Measurements from ENCODE around the gene SLC22A6. TPM values are rescaled to one million over a fixed set of nuclear protein-coding genes. Genes with fewer than 3 reads are reported as not detected.
A peak's percentile ranks its signal among the peaks of the same experiment; 100 is the strongest.

Gene SLC22A6
- total RNA-seq, 4 donors from 2014 or later = not detected

DNA sequence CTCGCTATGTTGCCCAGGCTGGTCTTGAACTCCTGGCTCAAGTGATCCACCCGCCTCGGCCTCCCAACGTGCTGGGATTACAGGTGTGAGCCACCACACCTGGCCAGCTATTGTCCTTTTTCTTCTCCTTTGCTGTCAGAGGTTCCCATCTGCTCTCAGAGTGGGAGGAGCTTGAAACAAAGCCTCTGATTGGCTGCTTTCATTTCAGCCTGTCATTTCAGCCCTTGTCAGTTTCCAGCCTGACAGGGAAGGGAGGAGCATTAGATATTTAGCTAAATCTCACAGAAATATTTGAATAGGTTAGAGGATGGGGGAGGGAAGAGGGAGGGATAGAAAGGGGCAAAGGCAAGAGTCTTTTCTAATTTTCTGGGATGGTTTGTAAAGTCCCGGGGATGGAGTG lies 8.7 kb downstream of the SLC22A6 start:
- no peaks in the 10 kb centered on the region for H3K36me3 ChIP-seq
- intact Hi-C loops (cut with DNase I) = no loop called here
- no peak overlapping the region for H3K27ac ChIP-seq
- peaks cover 0 to 8% (median 0%) of the 10 kb centered on the region in 4 donors for H3K27me3 ChIP-seq
- peaks cover 4 to 12% (median 5%) of the 10 kb centered on the region in 3 donors for H3K4me1 ChIP-seq
- no peak for TF ChIP-seq POLR2A (IDR thresholded peaks at IDR 0.05)
- TF ChIP-seq, protein P1, sequence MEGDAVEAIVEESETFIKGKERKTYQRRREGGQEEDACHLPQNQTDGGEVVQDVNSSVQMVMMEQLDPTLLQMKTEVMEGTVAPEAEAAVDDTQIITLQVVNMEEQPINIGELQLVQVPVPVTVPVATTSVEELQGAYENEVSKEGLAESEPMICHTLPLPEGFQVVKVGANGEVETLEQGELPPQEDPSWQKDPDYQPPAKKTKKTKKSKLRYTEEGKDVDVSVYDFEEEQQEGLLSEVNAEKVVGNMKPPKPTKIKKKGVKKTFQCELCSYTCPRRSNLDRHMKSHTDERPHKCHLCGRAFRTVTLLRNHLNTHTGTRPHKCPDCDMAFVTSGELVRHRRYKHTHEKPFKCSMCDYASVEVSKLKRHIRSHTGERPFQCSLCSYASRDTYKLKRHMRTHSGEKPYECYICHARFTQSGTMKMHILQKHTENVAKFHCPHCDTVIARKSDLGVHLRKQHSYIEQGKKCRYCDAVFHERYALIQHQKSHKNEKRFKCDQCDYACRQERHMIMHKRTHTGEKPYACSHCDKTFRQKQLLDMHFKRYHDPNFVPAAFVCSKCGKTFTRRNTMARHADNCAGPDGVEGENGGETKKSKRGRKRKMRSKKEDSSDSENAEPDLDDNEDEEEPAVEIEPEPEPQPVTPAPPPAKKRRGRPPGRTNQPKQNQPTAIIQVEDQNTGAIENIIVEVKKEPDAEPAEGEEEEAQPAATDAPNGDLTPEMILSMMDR (IDR thresholded peaks at IDR 0.05) = no peak
- no peak for DNase-seq
- no peaks in the 10 kb centered on the region for H3K9me3 ChIP-seq
- WGBS, 2 donors = 40 to 71% methylated on average over 1 to 5 of the region's 5 CpGs
- no peak overlapping the region for H3K4me3 ChIP-seq

DNA sequence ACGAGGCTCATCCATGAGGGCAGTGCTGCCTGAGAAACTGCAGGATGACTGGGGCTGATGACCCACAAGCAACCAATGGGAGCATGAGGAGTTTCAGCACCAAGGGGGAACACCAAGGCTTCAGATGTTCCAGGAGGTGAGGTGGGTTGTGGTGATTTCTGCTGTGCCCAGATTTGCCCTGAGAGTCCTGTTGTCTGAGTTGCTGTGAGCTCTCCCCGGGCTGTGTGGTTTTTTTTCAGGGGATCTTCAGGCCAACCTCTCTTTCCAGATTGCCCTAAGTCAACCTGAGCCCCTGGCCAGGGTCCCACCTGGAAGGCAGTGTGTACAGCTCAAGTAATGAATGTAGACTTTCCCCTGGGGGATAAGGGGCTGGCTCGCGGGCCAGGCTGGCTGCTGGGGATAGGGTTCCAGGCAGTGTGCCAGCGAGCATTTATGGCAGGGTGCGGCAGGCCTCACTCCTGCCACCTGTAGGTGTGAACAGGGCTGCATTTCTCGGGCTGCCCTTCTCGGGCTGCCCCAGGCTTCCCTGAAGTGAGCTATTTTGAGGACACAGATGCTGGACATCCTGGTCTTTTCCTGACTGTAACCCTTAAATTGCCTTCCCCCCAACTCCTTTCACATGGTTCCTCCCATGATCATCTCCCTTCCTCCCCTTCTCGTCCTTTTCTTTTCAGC lies 9.8 kb downstream of the SLC22A6 start:
- peaks cover 4 to 12% (median 5%) of the 10 kb centered on the region in 3 donors for H3K4me1 ChIP-seq
- H3K36me3 ChIP-seq = no peaks in the 10 kb centered on the region
- no peaks in the 10 kb centered on the region for H3K9me3 ChIP-seq
- no peak overlapping the region for H3K27ac ChIP-seq
- intact Hi-C loops (cut with DNase I) = no loop called here
- no peak for DNase-seq
- H3K4me3 ChIP-seq = no peak overlapping the region
- WGBS, 2 donors = 11 to 16% methylated on average over 6 to 9 of the region's 9 CpGs
- no peak for TF ChIP-seq POLR2A (IDR thresholded peaks at IDR 0.05)
- TF ChIP-seq, protein P1 (IDR thresholded peaks at IDR 0.05) = peak in 5 of 6 experiments; percentile 25 to 57 (median 35)
- H3K27me3 ChIP-seq = peaks cover 0 to 8% (median 0%) of the 10 kb centered on the region in 4 donors

DNA sequence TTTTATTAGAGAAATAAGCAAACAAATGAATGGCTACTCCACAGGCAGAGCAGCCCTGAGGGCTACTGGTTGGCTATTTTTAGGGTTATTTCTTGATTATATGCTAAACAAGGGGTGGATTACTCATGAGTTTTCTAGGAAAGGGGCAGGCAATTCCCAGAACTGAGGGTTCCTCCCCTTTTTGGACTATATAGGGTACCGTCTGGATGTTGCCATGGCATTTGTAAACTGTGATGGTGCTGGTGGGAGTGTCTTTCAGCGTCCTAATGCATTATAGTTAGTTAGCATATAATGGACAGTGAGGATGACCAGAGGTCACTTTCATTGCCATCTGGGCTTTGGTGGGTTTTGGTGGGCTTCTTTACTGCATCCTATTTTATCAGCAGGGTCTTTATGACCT lies 19.2 kb downstream of the SLC22A6 start:
- Histone ChIP-seq H3K27me3 (peaks cover 0 to 12% (median 0%) of the 10 kb centered on the region in 4 donors), H3K4me1 (no peaks in the 10 kb centered on the region), H3K9me3 (no peaks in the 10 kb centered on the region), H3K36me3 (no peaks in the 10 kb centered on the region), H3K27ac (no peak overlapping the region), H3K4me3 (no peak overlapping the region)
- intact Hi-C loops (cut with DNase I) = no loop called here
- WGBS, 2 donors = 37 to 66% methylated on average over 2 of the region's 2 CpGs
- no peak for DNase-seq
- TF ChIP-seq, protein P1 (IDR thresholded peaks at IDR 0.05) = no peak
- no peak for TF ChIP-seq POLR2A (IDR thresholded peaks at IDR 0.05)

DNA sequence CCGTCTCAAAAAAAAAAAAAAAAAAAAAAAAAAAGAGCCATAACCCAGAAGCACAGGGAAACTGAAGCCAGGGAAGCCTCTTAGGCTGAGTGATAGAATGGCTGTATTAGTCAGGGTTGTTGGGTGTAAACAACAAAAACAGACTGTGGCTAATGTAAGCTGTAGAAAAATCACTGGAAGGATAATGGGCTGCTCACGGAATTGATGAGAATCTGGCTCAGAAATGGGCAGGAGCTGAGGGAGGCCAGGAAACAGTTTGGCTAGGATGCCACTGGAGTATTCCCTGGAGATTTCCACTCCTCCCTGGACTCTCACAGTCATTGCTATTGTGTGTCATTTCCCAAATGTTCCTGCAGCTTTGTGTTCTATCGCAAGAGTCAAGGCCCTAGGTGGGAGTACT lies 22.4 kb downstream of the SLC22A6 start:
- H3K9me3 ChIP-seq = no peaks in the 10 kb centered on the region
- WGBS, 2 donors = 77 to 85% methylated on average over 2 of the region's 3 CpGs
- H3K27me3 ChIP-seq = peaks cover 0 to 4% (median 0%) of the 10 kb centered on the region in 4 donors
- DNase-seq = no peak
- TF ChIP-seq, protein P1 (IDR thresholded peaks at IDR 0.05) = no peak
- TF ChIP-seq POLR2A (IDR thresholded peaks at IDR 0.05) = no peak
- H3K4me3 ChIP-seq = no peak overlapping the region
- H3K36me3 ChIP-seq = no peaks in the 10 kb centered on the region
- H3K4me1 ChIP-seq = peaks cover 0 to 14% (median 9%) of the 10 kb centered on the region in 3 donors
- intact Hi-C loops (cut with DNase I) = no loop called here
- H3K27ac ChIP-seq = no peak overlapping the region

DNA sequence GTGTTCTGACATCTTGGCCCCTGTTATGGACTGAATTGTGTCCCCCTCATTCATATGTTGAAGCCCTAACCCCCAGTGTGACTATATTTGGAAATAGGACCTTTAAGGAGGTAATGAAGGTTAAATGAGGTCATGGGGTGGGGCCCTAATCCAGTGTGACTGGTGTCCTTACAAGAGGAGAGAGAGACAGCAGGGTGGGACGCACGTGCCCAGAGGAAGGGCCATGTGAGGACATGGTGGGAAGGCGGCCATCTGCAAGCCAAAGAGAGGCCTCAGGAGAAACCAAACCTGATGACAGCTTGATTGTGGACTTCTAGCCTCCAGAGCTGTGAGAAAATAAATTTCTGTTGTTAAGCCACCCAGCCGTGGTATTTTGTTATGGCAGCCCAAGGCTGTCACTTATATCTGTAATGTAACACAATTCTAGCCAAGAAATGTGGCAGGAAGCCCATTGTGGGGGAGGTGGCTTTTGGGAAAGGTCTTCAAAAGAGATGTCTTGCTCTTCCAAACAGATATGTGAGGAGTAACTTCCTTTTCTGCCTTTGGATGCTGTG lies 23.7 kb downstream of the SLC22A6 start:
- no peak for DNase-seq
- Histone ChIP-seq H3K4me1 (peaks cover 0 to 14% (median 9%) of the 10 kb centered on the region in 3 donors), H3K36me3 (no peaks in the 10 kb centered on the region), H3K27me3 (no peaks in the 10 kb centered on the region), H3K9me3 (no peaks in the 10 kb centered on the region), H3K4me3 (no peak overlapping the region), H3K27ac (no peak overlapping the region)
- TF ChIP-seq, protein P1 (IDR thresholded peaks at IDR 0.05) = no peak
- no peak for TF ChIP-seq POLR2A (IDR thresholded peaks at IDR 0.05)
- intact Hi-C loops (cut with DNase I) = no loop called here
- WGBS, 2 donors = 72 to 78% methylated on average over 4 of the region's 4 CpGs
